Measurements from ENCODE around the gene ZC3H13. TPM values are rescaled to one million over a fixed set of nuclear protein-coding genes. Genes with fewer than 3 reads are reported as not detected.
A peak's percentile ranks its signal among the peaks of the same experiment; 100 is the strongest.

ZC3H13 gene
- total RNA-seq, 1 donor from 2014 or later, result 10.5 TPM

DNA sequence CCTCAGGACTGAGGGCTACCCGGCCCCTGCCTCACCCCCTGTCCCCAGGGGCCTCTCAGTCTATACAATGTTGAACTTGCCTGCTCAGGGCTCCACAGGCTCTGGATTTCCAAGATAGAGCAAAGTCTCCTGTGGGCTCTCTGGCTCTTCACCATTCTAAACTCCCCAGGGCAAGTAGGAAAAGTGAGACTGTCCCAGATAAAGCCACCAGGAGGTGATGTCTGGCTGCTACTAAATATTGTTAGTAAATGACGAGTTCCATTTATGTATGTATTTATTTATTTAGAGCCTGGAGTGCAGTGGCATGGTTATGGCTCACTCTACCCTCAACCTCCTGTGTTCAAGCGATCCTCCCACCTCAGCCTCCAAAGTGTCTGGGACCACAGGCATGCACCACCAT lies 127.4 kb downstream of the ZC3H13 start:
- TF ChIP-seq, protein P1, sequence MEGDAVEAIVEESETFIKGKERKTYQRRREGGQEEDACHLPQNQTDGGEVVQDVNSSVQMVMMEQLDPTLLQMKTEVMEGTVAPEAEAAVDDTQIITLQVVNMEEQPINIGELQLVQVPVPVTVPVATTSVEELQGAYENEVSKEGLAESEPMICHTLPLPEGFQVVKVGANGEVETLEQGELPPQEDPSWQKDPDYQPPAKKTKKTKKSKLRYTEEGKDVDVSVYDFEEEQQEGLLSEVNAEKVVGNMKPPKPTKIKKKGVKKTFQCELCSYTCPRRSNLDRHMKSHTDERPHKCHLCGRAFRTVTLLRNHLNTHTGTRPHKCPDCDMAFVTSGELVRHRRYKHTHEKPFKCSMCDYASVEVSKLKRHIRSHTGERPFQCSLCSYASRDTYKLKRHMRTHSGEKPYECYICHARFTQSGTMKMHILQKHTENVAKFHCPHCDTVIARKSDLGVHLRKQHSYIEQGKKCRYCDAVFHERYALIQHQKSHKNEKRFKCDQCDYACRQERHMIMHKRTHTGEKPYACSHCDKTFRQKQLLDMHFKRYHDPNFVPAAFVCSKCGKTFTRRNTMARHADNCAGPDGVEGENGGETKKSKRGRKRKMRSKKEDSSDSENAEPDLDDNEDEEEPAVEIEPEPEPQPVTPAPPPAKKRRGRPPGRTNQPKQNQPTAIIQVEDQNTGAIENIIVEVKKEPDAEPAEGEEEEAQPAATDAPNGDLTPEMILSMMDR (IDR thresholded peaks at IDR 0.05; ENCODE audit: insufficient read depth, low read length, severe bottlenecking), result no peak
- no peak for FAIRE-seq
- no peak overlapping the region for H3K4me3 ChIP-seq (ENCODE audit: low read depth, low read length)
- no peaks in the 10 kb centered on the region for H3K27me3 ChIP-seq (ENCODE audit: control insufficient read depth, insufficient read depth, low read length)
- H3K36me3 ChIP-seq (ENCODE audit: control insufficient read depth, insufficient read depth, low read length), result no peaks in the 10 kb centered on the region
- DNase-seq (ENCODE audit: low read depth), result no peak

DNA sequence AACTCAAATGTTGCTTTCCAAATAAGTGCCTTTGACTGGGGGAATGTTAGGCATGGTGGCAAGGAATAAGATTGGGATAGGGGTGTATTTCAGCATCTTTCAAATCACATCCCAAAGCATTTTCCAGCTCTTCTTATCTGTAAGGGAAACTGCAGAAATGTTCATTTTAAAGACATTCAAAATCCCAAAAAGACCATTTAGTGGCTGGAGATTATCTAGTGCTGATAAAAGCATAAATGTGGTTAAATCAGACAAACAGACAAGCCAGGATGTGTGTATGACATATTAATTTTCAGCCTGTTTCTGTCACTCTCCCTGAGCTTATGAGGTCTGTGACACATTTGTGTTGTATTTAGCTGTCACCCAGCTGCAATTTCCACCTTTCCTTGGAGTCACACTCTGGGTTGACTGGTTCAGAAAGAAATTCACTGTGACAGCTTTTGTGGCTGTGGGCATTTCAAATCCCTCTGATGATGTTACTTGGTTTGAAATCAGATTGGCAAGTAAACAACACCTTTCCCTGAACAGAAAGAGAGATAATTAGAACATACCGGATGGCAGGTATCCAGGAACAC lies 131.3 kb downstream of the ZC3H13 start:
- TF ChIP-seq, protein P1 (IDR thresholded peaks at IDR 0.05; ENCODE audit: insufficient read depth, low read length, severe bottlenecking), result no peak
- FAIRE-seq, result no peak
- H3K36me3 ChIP-seq (ENCODE audit: control insufficient read depth, insufficient read depth, low read length), result no peaks in the 10 kb centered on the region
- no peaks in the 10 kb centered on the region for H3K27me3 ChIP-seq (ENCODE audit: control insufficient read depth, insufficient read depth, low read length)
- no peak overlapping the region for H3K4me3 ChIP-seq (ENCODE audit: low read depth, low read length)
- DNase-seq (ENCODE audit: low read depth), result no peak

DNA sequence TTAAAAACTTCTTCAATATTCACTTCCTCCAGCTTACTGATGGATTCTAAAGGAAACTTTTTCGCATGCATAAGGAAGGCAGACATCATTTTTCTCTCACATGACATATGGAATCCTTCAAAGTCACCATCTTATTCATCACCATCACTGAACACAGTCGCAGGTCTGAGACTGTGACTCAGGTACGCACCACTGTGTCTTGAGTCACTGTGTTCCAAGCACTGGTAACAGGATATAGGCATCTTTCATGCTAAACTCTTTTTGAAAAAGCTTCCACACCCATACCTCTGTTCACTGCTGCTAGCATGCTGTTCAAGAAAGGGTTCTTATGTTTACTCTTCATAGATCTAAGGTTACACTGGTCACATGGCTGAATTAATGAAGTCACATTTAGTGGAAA lies 133.9 kb downstream of the ZC3H13 start:
- FAIRE-seq (peak; percentile 36), DNase-seq (ENCODE audit: low read depth) (peak; percentile 32)
- Histone ChIP-seq H3K27me3 (ENCODE audit: control insufficient read depth, insufficient read depth, low read length) (no peaks in the 10 kb centered on the region), H3K36me3 (ENCODE audit: control insufficient read depth, insufficient read depth, low read length) (no peaks in the 10 kb centered on the region), H3K4me3 (ENCODE audit: low read depth, low read length) (no peak overlapping the region)
- TF ChIP-seq, protein P1 (IDR thresholded peaks at IDR 0.05; ENCODE audit: insufficient read depth, low read length, severe bottlenecking), result no peak

DNA sequence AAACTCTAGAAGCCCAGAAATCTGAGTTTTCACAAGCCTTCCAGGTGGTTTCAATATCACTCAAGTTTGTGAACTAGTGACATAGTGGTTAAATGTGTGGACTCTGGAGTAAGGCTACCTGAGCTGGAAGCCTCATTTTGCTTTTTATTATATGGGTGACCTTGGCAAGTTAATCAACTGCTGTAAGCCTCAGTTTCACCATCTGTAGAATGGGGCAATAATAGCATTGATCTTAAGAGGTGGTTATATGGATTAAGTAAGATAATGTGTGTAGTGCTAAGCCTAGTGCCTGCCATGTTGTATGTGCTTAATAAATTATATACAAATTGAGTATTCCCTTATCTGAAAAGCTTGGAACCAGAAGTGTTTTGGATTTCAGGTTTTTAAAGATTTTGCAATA lies 135.5 kb downstream of the ZC3H13 start:
- DNase-seq (ENCODE audit: low read depth) (no peak), FAIRE-seq (no peak)
- TF ChIP-seq, protein P1 (IDR thresholded peaks at IDR 0.05; ENCODE audit: insufficient read depth, low read length, severe bottlenecking), result no peak

DNA sequence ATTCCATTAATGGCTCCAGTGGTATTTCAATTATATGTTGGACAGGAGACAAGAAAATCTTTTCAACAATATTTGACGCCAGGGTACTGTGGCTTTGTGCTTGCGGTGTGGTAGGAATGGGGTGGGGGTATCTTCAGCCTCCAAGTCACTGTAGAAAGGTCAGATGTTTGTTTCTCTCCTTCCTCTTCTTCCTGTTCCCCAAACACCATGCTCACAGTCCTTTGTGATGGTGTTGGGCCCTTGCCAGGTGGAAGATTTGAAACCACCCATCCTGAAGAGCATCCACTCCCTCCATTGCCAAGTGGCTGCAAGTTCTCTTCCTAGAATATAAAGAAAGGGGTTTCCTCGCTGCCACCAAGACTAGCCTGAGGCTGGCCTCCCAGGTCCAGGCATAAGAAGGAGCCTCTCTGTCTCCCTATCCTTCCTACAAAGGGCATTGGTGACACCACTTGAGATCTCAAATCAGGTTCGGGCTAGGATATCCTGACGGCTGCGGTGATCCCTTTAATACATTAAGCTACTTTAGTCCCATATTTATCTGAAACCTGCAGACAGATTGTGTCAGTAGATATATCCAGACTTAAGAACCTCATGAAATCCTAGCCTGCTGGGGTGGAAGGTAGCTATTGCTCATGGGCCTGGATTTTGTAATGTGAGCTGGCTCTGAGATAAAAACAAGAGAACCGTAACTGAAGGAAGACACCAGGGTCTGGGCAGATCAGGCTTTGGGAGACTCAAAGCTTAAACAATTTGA lies 136.7 kb downstream of the ZC3H13 start:
- H3K4me3 ChIP-seq (ENCODE audit: low read depth, low read length), result no peak overlapping the region
- TF ChIP-seq, protein P1 (IDR thresholded peaks at IDR 0.05; ENCODE audit: insufficient read depth, low read length, severe bottlenecking), result no peak
- FAIRE-seq (no peak), DNase-seq (ENCODE audit: low read depth) (no peak)
- H3K27me3 ChIP-seq (ENCODE audit: control insufficient read depth, insufficient read depth, low read length), result no peaks in the 10 kb centered on the region
- H3K36me3 ChIP-seq (ENCODE audit: control insufficient read depth, insufficient read depth, low read length), result no peaks in the 10 kb centered on the region

More for the DNA sequence above, 135.5 kb downstream of the ZC3H13 start:
- no peaks in the 10 kb centered on the region for H3K27me3 ChIP-seq (ENCODE audit: control insufficient read depth, insufficient read depth, low read length)
- no peak overlapping the region for H3K4me3 ChIP-seq (ENCODE audit: low read depth, low read length)
- no peaks in the 10 kb centered on the region for H3K36me3 ChIP-seq (ENCODE audit: control insufficient read depth, insufficient read depth, low read length)

Measured in bronchial epithelial cell (primary cell).